GM18517 (cell line): ENCODE results near the gene SCAMP2.

Experiments used
- ATAC-seq: cut with Tn5 transposase; IDR thresholded peaks from one replicate; pipeline ENCODE4 v1.9.1; 2021; ENCODE audit warnings: mild to moderate bottlenecking, moderate library complexity; ENCODE audit not compliant: unreplicated experiment

Gene SCAMP2

GRCh38 chr15:74839526-74840395 lies 33.4 kb downstream of the SCAMP2 start:
- ATAC-seq, result no peak

- no peak for ATAC-seq
These were observed 34.2 kb downstream of the SCAMP2 start for GRCh38 chr15:74838746-74839525.

DNA sequence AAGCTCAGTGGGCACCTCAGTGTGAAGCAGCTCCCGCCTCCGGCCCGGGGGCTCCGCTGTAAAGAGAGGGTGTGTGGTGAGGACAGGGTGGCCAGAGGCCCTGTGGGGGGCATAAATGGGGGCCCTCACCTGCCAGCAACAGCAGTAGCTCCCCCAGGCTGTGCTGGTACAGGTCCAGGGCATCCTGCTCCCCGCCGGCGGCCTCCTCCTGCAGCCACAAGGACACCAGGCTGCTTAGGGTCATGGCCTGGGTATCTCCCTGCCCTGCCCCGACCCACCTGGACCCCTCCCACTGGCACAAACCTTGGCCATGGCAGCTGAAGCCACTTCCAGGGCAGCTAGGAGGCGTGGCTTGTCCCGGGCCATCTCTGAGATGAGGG lies 35.0 kb downstream of the SCAMP2 start:
- no peak for ATAC-seq

DNA sequence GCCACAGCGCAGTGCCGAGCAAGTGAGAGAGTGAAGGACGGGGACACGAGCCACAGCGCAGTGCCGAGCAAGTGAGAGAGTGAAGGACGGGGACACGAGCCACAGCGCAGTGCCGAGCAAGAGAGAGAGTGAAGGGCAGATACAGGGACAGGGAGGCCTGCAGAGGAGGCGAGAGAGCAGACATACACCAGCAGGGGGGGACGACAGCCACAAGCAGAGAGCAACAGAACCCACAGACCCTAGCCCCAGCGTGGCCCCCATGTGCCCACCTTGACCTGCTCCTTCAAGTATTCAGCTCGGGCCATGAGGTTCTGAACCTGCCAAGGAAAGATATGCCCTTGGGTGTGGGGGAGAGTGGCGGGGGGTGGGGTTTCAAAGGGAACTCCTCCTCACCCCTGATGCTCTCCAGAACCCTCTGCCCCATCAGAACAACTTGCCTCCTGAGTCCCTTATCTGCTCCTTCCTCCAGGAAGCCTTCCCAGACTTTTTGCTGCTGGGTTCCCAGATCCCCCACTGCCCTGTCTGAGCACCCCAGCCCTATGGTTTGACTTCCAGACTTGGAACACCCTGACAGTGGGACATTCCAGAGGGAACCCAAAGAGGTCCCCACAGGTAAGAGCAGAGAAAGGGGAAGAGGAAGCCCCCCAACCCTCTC lies 35.6 kb downstream of the SCAMP2 start:
- ATAC-seq, result no peak

DNA sequence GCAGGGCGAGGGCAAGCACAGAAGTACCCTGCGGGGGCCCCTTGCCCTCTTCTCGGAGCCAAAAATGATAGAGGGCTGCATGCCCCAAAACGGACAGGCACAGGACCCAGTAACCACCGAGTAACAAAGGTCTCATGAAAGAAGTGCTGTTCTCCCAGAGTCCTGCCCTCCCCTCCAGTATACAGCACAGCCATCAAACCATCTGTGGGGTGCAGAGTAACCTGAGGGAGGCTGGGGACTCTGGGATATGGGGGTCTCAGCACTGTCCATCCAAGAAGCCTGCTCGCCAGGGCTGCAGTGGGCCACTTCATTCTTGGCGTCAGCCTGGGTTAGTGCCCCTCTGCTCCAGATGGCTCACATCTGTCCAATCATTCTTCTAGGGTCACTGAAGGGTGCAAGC lies 36.3 kb downstream of the SCAMP2 start:
- no peak for ATAC-seq

DNA sequence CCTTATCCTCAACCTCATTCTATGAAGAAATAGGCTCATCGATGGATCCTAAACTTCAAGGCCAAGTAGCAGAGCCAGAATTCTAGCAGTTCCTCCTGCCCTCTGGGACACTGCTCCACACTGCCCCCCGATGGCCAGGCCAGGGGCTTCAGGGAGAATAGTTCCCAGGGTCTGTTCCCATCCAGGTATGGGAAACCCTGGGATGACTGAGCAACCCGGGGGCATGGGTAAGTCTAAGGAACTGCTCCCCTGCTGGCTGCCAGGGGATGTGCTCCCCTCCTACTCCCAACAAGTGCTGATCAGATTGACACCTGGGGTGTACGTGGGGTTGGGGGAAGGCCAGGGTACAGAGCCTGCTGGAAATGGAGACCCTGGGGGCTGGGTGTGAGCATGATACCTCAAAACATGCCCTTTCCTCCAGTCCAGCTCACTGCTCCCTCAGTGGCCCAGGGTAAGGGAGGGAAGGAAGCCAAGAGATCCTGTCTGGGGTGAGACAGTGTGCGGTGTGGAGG lies 37.8 kb downstream of the SCAMP2 start:
- no peak for ATAC-seq

GRCh38 chr15:74833376-74834107 lies 39.6 kb downstream of the SCAMP2 start:
- ATAC-seq, result no peak

DNA sequence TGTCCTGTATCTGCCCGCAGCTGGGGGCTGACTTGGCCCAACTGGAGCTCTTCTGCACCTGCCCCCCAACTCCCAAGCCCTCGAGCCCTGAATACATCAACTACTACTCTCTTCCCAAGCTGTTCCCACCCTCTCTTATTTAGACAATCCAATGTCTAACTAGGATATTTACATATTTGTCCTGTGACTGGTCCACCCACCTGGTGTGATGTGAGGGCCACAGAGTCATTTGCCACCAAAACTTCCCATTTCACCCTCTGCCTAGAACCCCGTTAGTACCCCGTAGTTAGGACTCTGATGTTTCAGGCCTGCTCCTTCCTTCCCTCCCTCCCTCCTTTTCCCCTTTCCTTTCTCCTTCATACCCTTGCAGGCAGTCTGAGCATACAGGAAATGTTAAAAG lies 40.3 kb downstream of the SCAMP2 start:
- ATAC-seq, result no peak

DNA sequence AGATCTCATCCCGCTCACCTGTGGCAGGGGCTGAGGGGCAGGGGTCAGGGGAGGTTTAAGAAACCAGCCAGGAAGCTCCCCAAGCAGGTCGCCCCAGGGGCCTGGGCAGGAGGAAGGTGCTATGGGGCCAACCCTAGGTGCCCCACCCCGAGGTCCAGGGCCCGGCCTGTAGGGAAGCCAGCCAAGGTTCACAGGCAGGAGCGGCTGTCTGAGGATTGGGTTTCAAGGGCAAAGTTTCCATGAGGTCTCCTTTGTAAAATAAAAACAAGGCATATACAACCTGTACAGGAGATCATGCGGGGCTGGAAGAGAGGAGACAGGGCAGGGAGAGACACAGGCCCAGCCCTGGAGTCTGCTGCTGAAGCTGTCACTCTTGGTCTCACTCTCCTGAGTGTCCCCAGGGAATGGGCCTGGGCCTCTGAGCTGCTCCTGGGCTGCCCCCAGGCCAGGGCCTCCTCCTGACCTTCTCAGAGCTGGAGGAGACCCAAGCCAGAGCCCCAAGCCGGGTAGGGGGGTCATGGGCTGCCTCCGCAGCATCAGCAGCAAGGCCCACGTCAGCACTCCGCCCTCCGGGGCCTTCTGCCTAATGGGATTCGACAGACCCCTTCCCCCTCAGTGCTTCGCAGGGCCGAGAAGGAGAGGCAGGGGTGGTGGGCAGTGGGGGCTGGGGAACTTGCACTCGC lies 41.2 kb downstream of the SCAMP2 start:
- no peak for ATAC-seq

- ATAC-seq, result no peak
These were observed 42.3 kb downstream of the SCAMP2 start for GRCh38 chr15:74830868-74831267.

DNA sequence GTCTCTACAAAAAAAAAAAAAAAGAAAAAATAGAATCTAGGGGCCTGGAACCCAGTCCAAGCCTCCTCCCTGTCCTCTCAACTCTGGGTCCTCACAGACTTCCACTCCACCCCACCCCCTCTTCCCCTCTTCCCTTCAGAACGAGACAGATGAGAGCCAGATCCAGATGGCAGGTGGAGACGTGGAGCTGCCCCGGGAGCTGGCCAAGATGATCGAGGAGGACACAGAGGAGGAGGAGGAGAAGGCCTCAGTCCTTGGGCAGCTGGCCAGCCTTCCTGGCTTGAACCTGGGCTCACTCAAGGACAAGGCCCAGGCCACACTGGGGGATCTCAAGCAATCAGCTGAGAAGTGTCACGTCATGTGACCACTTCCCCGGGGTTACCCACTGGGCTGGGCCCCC lies 43.2 kb downstream of the SCAMP2 start:
- no peak for ATAC-seq

GRCh38 chr15:74829486-74829885 lies 43.7 kb downstream of the SCAMP2 start:
- no peak for ATAC-seq

GRCh38 chr15:74828835-74829234 lies 44.3 kb downstream of the SCAMP2 start:
- ATAC-seq, result no peak

- ATAC-seq, result no peak
These were observed 45.6 kb downstream of the SCAMP2 start for GRCh38 chr15:74827614-74828013.

GRCh38 chr15:74826921-74827320 lies 46.2 kb downstream of the SCAMP2 start:
- ATAC-seq, result no peak

DNA sequence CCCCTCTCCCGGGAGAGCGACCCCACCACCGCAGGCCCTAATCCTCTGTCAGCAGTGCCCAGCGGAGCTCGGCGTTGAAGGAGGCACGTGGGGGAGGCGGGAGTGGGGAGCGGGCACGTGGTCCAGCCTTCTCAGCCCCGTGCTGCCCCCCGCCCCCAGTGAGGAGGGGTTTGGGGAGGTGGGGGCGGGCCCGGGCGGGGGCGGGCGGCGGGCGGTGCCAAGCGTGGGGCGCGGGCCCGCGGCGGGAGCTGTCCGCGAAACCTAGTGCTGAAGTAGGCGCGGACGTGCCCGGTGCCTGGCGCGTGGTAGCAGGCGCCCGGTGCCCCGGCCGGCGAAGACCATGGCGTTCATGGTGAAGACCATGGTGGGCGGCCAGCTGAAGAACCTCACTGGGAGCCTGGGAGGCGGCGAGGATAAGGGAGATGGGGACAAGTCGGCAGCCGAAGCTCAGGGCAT lies 46.8 kb downstream of the SCAMP2 start, which contains the start of gene CPLX3:
Gene CPLX3, plus strand, starts transcription at position 264 of the 456 bp plus-strand sequence. Its CDS starts 77 bp downstream, at position 341.
- ATAC-seq, result no peak

GRCh38 chr15:74825866-74826265 lies 47.3 kb downstream of the SCAMP2 start:
- no peak for ATAC-seq

DNA sequence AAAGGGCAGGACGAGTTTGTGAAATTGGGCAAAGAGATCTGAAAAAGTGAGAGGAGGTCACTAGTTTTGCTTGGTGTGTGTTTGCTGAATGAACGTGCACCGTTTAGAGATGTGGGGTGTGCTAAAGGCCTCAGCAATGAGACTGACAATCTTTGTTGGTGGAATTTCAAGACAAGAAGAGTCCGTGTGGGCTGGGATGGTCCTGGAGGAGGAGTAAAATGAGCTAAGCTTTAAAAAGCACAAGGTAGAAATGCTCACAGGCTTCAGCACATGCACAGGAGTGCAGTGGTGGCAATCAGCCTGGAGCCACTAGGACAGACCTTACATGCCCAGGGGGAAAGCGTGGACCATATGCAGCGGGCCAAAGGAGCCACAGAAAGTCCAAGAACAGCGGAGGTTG lies 48.2 kb downstream of the SCAMP2 start:
- ATAC-seq, result no peak

DNA sequence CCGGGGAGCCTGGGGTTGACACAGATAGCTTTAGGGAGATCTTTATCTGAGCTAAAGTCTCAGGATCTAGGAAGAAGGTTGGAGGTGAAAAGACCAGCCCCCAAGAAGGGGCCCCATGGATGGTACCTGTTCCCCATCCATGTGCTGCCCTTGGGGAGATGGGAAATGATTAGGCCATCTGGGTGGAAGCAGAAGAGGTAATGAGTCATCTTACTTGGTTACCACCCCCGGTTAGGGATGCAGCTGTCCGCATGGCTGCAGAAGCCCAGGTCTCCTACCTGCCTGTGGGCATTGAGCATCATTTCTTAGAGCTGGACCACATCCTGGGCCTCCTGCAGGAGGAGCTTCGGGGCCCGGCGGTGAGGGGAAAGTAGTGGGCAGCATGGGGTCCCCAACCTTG lies 49.8 kb downstream of the SCAMP2 start:
- ATAC-seq, result no peak

GRCh38 chr15:74822233-74822632 lies 50.9 kb downstream of the SCAMP2 start:
- ATAC-seq, result no peak
